ENCODE data around the gene LENEP.
A peak's percentile ranks its signal among the peaks of the same experiment; 100 is the strongest.

DNA sequence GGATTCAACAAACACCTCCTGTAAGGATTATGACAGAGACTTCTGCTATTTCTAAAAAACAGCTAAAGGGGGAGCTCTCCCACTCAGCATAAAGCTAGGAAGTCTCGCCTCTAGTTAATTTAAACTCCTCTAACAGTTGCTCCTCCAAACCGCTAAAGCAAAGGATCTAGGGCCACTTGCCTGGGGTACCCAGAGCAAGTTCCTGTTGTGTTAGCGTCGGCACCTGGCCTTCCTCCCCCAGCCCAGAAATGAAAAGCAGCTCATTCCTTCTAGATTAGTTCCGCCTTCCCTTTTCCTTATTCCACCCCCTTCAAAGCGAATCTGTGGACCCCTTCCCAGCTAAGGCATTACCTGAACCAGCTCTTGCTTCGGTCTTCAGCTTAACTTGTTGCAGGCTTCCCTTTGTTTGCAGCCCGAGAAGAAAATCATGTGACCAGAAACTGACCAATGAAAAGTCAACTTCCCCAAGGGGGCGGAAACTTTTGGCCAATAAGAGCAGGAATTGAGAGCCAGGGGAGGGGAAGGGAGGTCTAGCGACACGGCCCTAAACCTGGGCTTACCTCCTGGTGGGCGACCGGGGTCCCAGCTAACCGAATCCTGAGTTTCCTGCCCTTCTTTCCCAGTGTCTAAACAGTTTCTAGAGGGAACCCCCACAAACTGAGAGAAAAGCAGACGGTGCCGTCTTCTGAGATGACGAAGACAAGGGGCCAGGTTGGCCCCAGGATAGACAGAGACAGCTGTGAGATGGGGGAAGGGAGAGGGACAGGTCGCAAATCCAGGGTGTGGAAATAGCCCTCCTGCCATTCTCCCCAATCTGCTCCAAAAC is 37.5 kb upstream of the LENEP start, which contains the start of gene PBXIP1:
- TF ChIP-seq, protein P1, sequence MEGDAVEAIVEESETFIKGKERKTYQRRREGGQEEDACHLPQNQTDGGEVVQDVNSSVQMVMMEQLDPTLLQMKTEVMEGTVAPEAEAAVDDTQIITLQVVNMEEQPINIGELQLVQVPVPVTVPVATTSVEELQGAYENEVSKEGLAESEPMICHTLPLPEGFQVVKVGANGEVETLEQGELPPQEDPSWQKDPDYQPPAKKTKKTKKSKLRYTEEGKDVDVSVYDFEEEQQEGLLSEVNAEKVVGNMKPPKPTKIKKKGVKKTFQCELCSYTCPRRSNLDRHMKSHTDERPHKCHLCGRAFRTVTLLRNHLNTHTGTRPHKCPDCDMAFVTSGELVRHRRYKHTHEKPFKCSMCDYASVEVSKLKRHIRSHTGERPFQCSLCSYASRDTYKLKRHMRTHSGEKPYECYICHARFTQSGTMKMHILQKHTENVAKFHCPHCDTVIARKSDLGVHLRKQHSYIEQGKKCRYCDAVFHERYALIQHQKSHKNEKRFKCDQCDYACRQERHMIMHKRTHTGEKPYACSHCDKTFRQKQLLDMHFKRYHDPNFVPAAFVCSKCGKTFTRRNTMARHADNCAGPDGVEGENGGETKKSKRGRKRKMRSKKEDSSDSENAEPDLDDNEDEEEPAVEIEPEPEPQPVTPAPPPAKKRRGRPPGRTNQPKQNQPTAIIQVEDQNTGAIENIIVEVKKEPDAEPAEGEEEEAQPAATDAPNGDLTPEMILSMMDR (IDR thresholded peaks at IDR 0.05; ENCODE audit: insufficient read depth, low read depth, low read length), result peak; percentile 35
- TF ChIP-seq EZH2 (IDR thresholded peaks at IDR 0.05; ENCODE audit: insufficient read depth, low read length), result no peak
